Astrocyte of the spinal cord (primary cell): ENCODE results near the gene EDNRB.
A peak's percentile ranks its signal among the peaks of the same experiment; 100 is the strongest.

ENCODE experiments used
- DNase-seq: peaks from one replicate; pipeline ENCODE4 v3.0.0; 2011; ENCODE audit warnings: low read depth, low spot score
- H3K4me3 ChIP-seq: 2 replicates; pipeline ENCODE4 v1.5.1; 2011; ENCODE audit warnings: low read depth, mild to moderate bottlenecking, low read length, moderate library complexity
- CTCF ChIP-seq: IDR thresholded peaks from 2 replicates; pipeline ENCODE4 v1.5.1; 2012; ENCODE audit warnings: low read depth, mild to moderate bottlenecking, low read length, inconsistent platforms
- in situ Hi-C: cut with HindIII; loops from 2 replicates; pipeline ENCODE4 v1.10.0; 2017; ENCODE audit warnings: low sequenced_read_pairs

Gene EDNRB

DNA sequence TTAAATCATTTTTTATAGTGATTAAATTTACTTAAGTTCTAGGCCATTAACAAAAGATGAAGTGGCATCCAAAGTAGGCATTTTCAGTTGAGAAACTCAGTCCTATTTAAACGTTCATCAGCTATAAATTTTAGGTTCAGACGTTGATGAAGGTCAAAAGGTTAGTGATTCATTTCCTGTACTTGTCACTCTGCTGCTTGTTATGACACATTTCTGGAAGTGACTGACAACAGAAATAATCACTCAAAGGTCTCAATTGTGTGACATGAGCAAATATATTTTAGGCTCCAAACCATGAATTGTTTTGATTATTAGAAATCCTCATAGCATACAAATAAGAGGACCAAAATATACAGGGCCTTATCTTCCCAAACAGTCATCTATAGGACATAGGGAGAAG is 10.3 kb upstream of the EDNRB start:
- H3K4me3 ChIP-seq: no peak overlapping the region
- TF ChIP-seq CTCF: no peak
- DNase-seq: no peak
- in situ Hi-C loops: no loop called here

DNA sequence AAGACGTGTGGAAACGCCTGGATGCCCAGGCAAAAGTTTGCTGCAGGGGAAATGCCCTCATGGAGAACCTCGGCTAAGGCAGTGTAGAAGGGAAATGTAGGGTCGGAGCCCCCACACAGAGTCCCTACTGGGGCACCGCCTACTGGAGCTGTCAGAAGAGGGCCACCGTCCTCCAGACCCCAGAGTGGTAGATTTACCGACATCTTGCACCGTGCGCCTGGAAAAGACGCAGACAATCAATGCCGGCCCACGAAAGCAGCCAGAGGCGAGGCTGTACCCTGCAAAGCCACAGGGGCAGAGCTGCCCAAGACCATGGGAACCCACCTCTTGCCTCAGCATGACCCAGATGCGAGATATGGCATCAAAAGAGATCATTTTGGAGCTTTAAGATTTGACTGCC is 7.0 kb upstream of the EDNRB start:
- no peak overlapping the region for H3K4me3 ChIP-seq
- no peak for DNase-seq
- in situ Hi-C loops: no loop called here
- TF ChIP-seq CTCF: no peak

GRCh38 chr13:77919921-77920294 is 1.3 kb upstream of the EDNRB start:
- no peak for DNase-seq
- in situ Hi-C loops: no loop called here
- no peak for TF ChIP-seq CTCF
- peak overlapping the region; percentile 52 for H3K4me3 ChIP-seq

- peak overlapping the region; percentile 52 for H3K4me3 ChIP-seq
- DNase-seq: peak; percentile 29
Measured at GRCh38 chr13:77919246-77919920, 752 bp upstream of the EDNRB start.

DNA sequence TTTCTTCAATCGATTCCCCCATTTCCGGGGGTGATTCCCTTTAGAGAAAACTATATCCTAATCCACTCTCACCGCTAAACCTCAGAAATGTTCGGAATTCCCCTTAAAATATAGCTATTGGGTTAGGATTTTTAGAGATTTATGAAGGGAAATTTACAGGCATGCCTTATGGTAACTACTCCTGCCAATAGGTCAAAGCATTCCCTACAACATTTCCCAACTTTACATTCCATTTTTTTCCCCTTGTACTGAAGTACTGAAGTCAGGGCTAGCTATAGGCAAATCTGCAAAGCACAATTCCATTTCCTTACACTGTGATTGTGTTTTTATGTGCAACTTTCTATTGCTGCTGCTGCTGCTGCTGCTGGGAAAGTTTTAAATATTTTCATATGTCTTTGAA is 2.1 kb downstream of the EDNRB start:
- DNase-seq: no peak
- no peak overlapping the region for H3K4me3 ChIP-seq
- TF ChIP-seq CTCF: no peak
- in situ Hi-C loops: no loop called here

More at GRCh38 chr13:77919246-77919920, 752 bp upstream of the EDNRB start:
- TF ChIP-seq CTCF: no peak
- in situ Hi-C loops: no loop called here

DNA sequence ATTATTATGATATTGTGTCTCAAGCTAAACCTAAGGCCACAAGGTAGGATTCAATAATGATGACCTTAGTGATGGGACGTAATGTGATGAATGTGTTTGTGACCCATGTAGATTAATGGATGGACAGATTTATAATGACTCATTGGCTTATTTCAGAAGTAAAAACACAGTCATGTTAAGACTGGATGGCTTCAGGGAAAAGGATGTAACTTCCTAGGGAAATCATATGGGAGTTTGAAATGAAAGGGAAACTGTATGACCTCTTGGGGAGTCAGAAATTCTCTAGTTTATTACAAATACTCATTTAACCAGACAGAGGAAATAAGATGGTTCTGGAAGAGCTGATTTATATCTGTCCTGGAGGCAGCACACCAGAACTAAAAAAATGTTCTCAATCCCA is 2.9 kb downstream of the EDNRB start:
- no peak for DNase-seq
- in situ Hi-C loops: no loop called here
- no peak for TF ChIP-seq CTCF

More for the DNA sequence above, 2.9 kb downstream of the EDNRB start:
- no peak overlapping the region for H3K4me3 ChIP-seq
